Measurements from ENCODE around the gene ANKRD6. TPM values are rescaled to one million over a fixed set of nuclear protein-coding genes. Genes with fewer than 3 reads are reported as not detected.

Gene ANKRD6
- total and polyA plus RNA-seq, 11 donors: 3.5 to 14.1 (median 10.2) TPM

DNA sequence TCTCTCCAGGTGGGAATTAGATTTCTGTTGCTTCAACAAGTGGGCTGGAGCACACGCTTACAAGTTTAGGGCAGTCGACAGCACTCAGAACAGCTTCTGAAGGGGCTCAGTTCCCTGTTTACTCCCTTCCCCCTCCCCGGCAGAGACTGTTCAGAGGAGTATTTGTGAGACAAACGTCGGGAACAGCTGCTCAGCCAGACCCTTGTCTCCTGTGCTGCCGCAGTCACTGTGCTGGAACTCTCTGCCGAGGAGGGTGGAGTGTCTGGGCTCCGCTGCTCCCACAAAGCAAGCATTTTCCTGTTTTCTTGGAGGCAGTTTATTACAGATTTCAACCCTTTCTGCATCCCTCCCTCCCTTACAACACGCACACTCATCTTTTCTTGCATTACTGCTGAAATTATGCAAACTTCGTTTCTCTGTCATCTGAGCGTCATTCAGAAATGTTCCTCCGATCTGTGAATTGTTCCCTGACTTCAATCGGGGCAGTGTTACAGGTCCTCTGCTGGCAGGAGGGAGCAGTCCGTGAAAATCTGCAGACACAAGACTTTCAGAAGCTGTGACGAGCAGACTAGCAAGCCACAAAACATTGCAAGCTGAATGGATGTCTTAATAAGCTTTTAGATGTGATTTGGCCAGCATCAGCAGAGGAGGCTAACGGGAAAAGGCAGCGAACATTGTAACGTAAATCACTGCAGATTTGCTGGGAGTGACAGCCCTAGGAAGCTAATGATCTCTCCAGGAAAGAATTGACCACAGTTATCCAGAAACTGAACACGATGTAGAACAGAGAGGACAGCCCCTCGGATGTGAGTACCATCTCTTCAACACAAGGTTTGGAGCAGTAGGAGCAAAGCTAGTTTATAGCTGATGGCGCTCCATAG lies 129.4 kb downstream of the ANKRD6 start:
- 66 to 76% (median 74%) methylated on average over 21 of the region's 21 CpGs for WGBS, 4 donors
- peak overlapping the region in 1 of 12 donors; percentile 9 for H3K27ac ChIP-seq
- H3K27me3 ChIP-seq: no peaks in the 10 kb centered on the region
- peaks cover 0 to 26% (median 4%) of the 10 kb centered on the region in 12 donors for H3K4me1 ChIP-seq
- DNase-seq (no peak), ATAC-seq (peak in 2 of 4 donors; percentile 40 to 59)
- intact Hi-C loops (cut with DNase I): no loop called here
- peaks cover 0 to 7% (median 0%) of the 10 kb centered on the region in 12 donors for H3K9me3 ChIP-seq
- peak overlapping the region in 9 of 12 donors; percentile 10 to 45 (median 23) for H3K4me3 ChIP-seq
- TF ChIP-seq POLR2A (IDR thresholded peaks at IDR 0.05): no peak
- TF ChIP-seq, protein P1, sequence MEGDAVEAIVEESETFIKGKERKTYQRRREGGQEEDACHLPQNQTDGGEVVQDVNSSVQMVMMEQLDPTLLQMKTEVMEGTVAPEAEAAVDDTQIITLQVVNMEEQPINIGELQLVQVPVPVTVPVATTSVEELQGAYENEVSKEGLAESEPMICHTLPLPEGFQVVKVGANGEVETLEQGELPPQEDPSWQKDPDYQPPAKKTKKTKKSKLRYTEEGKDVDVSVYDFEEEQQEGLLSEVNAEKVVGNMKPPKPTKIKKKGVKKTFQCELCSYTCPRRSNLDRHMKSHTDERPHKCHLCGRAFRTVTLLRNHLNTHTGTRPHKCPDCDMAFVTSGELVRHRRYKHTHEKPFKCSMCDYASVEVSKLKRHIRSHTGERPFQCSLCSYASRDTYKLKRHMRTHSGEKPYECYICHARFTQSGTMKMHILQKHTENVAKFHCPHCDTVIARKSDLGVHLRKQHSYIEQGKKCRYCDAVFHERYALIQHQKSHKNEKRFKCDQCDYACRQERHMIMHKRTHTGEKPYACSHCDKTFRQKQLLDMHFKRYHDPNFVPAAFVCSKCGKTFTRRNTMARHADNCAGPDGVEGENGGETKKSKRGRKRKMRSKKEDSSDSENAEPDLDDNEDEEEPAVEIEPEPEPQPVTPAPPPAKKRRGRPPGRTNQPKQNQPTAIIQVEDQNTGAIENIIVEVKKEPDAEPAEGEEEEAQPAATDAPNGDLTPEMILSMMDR (IDR thresholded peaks at IDR 0.05): no peak
- H3K36me3 ChIP-seq: no peaks in the 10 kb centered on the region

DNA sequence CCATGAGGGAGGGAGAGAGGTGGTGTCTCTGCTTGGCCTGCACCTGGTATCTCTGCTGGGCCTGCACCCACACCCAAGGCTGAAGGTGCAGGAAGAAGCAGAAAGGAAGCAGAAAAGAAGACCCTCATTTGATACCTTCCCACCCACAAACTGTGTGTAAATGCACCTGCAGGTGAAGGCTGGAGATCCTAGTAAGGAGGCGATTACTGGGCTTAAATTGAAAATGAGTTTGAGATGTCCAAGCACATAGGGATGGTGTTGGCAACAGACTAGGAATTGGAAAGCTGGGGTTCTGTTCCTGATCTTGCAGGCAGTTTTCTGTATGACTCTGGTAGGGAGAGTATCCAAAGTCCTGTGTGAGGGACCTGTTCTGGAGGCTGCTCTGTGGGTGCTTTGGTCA lies 130.9 kb downstream of the ANKRD6 start:
- peaks cover 0 to under 1% (median 0%) of the 10 kb centered on the region in 9 donors for H3K36me3 ChIP-seq
- no peak overlapping the region for H3K27ac ChIP-seq
- peaks cover 0 to 26% (median 4%) of the 10 kb centered on the region in 12 donors for H3K4me1 ChIP-seq
- H3K4me3 ChIP-seq: no peak overlapping the region
- DNase-seq (no peak), ATAC-seq (no peak)
- intact Hi-C loops (cut with DNase I): no loop called here
- no peaks in the 10 kb centered on the region for H3K27me3 ChIP-seq
- no peak for TF ChIP-seq POLR2A (IDR thresholded peaks at IDR 0.05)
- TF ChIP-seq, protein P1 (IDR thresholded peaks at IDR 0.05): no peak
- WGBS, 4 donors: 95 to 100% (median 97%) methylated on average over 1 of the region's 1 CpG
- no peaks in the 10 kb centered on the region for H3K9me3 ChIP-seq

DNA sequence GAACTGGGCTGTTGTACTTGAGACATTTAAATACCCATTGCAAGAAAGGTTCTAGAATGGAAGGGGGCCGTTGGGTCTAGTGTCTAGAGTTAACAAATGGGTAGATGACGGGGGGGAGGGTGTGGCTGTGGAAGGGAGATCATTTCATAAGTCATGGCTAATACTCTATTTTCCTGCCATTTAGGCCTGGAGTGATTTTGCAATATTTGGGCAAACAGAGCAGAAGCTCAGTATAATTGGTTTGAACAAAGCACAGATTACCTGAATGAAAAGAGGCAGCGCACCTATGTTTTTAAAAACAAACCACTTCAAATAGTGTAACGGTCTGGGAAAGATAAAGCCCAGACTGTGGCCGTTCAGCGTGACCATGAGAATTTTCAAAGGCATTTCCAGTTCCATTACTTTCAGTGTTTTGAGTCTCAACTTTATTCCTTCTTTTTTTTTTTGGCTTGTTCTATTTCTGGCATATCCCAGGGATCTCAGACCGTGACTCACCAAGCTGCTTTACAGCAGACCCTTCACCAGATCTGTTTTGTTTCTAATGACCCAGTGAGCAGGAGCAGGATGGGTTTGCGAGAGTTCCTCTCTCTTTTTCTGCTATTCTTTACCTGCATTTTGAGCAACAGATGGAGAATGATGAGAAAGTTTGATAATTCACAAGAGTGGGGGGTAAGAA lies 131.9 kb downstream of the ANKRD6 start:
- no peak overlapping the region for H3K4me3 ChIP-seq
- H3K4me1 ChIP-seq: peaks cover 0 to 26% (median 4%) of the 10 kb centered on the region in 12 donors
- peak in 1 of 4 donors; percentile 52 for ATAC-seq
- H3K9me3 ChIP-seq: no peaks in the 10 kb centered on the region
- peaks cover 0 to 4% (median 0%) of the 10 kb centered on the region in 9 donors for H3K36me3 ChIP-seq
- TF ChIP-seq, protein P1 (IDR thresholded peaks at IDR 0.05): no peak
- no peak for DNase-seq
- intact Hi-C loops (cut with DNase I): no loop called here
- no peaks in the 10 kb centered on the region for H3K27me3 ChIP-seq
- 70 to 76% (median 72%) methylated on average over 8 of the region's 8 CpGs for WGBS, 4 donors
- peak overlapping the region in 1 of 12 donors; percentile 19 for H3K27ac ChIP-seq

Measured in heart left ventricle (tissue), 16 donors.